ENCODE measurements around the gene GRB10. TPM values are rescaled to one million over a fixed set of nuclear protein-coding genes. Genes with fewer than 3 reads are reported as not detected.
A peak's percentile ranks its signal among the peaks of the same experiment; 100 is the strongest.

The GRB10 gene
- total RNA-seq, 4 donors from 2014 or later, result 33.9 to 72.6 (median 41.8) TPM

DNA sequence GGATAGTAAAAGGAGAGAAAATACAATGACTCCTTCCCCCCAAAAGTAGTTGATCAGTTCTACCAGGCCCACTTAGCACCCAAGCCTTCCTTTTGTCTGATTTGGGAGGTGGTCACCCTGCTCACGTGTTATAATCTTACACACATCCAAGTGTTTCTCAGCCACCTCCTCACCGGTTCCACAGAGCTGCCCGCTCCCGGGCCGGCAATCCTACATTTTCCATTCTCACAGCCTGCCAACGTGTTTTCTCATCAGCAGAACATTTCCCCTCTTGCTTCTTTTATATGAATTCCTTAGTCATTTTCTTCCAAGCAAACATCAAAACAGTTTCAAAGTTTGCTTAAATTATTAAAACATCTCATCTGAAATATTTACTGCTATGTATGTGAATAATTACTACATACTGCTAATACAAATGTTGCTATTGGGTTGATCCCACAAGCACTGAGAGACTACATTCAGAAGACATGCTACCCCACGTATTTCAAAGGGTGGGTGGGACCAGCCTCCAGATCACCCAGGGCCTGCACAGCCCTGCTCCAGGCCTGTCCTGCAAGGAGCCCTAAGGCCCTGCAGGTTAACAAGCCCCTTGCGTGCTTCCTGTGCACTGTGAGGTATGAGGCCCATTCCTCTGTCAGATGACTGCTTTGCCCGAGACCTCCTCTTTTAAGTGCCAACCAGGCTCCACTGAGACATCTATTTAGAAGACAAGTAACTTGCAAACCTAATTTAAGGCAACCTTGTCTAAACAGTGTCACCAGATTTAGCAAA is 75.3 kb downstream of the GRB10 start:
- Histone ChIP-seq H3K27ac (peak overlapping the region; percentile 38 to 65), H3K4me3 (no peak overlapping the region), H3K4me1 (no peaks in the 10 kb centered on the region), H3K9me3 (no peaks in the 10 kb centered on the region), H3K36me3 (no peaks in the 10 kb centered on the region), H3K27me3 (no peaks in the 10 kb centered on the region)
- TF ChIP-seq, protein P1, sequence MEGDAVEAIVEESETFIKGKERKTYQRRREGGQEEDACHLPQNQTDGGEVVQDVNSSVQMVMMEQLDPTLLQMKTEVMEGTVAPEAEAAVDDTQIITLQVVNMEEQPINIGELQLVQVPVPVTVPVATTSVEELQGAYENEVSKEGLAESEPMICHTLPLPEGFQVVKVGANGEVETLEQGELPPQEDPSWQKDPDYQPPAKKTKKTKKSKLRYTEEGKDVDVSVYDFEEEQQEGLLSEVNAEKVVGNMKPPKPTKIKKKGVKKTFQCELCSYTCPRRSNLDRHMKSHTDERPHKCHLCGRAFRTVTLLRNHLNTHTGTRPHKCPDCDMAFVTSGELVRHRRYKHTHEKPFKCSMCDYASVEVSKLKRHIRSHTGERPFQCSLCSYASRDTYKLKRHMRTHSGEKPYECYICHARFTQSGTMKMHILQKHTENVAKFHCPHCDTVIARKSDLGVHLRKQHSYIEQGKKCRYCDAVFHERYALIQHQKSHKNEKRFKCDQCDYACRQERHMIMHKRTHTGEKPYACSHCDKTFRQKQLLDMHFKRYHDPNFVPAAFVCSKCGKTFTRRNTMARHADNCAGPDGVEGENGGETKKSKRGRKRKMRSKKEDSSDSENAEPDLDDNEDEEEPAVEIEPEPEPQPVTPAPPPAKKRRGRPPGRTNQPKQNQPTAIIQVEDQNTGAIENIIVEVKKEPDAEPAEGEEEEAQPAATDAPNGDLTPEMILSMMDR (IDR thresholded peaks at IDR 0.05), result no peak
- TF ChIP-seq POLR2A (IDR thresholded peaks at IDR 0.05), result no peak
- DNase-seq, result no peak
- intact Hi-C loops (cut with DNase I; ENCODE audit: low total_unique reads), result no loop called here

DNA sequence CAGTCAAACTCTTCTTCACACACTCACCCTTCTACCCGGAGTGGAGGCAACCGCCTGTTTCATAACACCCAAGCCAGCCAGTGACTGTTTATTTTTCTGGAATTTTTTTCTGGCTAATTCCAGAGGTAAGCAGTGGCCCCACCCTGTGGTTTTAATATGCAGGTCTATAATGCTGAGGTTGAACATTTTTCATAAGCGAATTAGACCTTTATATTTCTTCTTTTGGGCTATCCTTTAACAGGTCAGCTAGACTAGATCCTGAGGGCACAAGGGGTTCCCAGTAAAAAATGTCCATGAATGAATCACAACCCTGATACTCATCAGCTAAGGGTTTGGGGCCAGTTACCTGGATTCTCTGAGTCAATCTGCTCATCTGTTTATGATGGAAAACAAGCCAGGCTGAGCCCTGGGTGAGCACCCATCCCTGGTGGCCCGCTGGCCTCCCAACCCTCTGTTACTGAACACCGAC is 76.2 kb downstream of the GRB10 start:
- Histone ChIP-seq H3K4me3 (no peak overlapping the region), H3K36me3 (no peaks in the 10 kb centered on the region), H3K4me1 (no peaks in the 10 kb centered on the region), H3K9me3 (no peaks in the 10 kb centered on the region), H3K27ac (peak overlapping the region in 1 of 2 donors; percentile 65), H3K27me3 (no peaks in the 10 kb centered on the region)
- TF ChIP-seq, protein P1 (IDR thresholded peaks at IDR 0.05), result no peak
- TF ChIP-seq POLR2A (IDR thresholded peaks at IDR 0.05), result no peak
- no peak for DNase-seq
- intact Hi-C loops (cut with DNase I; ENCODE audit: low total_unique reads), result no loop called here

DNA sequence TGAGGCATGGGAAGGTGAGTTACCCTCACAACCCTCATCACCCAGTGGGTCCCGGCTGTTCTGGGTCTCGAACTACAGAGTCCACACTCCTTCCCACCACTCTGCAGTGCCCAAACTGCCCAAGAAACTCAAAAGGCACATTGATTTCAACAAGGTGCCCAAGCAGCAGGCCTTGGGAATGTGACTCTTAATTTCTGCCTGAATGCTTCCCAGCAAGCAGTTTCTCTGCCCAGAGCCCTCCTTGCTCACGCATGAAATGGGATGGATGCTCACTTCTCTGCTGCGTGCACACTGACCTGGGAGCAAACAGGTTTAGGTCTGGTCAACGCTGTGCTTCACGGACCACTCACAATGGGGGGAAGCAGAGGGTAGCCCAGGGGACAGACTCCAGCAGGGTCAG is 77.9 kb downstream of the GRB10 start:
- no peaks in the 10 kb centered on the region for H3K4me1 ChIP-seq
- intact Hi-C loops (cut with DNase I; ENCODE audit: low total_unique reads), result no loop called here
- H3K9me3 ChIP-seq, result no peaks in the 10 kb centered on the region
- no peak overlapping the region for H3K4me3 ChIP-seq
- no peak for DNase-seq
- H3K36me3 ChIP-seq, result no peaks in the 10 kb centered on the region
- no peak overlapping the region for H3K27ac ChIP-seq
- TF ChIP-seq, protein P1 (IDR thresholded peaks at IDR 0.05), result no peak
- no peak for TF ChIP-seq POLR2A (IDR thresholded peaks at IDR 0.05)
- H3K27me3 ChIP-seq, result no peaks in the 10 kb centered on the region

DNA sequence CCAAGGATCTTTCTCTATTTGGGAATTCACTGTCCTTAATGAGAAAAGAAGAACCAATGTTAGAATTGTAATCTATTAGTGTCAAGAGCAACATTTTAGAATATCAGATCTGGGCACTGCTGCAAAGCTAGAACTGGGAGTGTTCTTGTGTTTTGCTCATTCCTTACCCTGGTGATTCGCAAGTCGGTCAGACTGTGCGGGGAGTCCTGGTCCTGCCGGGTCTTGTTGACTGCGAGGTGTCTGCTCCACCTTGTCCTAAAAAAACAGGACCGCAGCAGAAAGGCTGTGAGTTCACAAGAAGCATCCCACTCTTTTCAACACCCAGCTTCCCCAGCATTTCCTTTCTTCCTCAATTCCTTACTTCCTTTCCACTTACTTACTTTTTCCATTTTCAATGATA is 79.0 kb downstream of the GRB10 start:
- no peak overlapping the region for H3K4me3 ChIP-seq
- no peaks in the 10 kb centered on the region for H3K27me3 ChIP-seq
- H3K27ac ChIP-seq, result no peak overlapping the region
- no peak for DNase-seq
- no peaks in the 10 kb centered on the region for H3K4me1 ChIP-seq
- intact Hi-C loops (cut with DNase I; ENCODE audit: low total_unique reads), result no loop called here
- TF ChIP-seq, protein P1 (IDR thresholded peaks at IDR 0.05), result no peak
- TF ChIP-seq POLR2A (IDR thresholded peaks at IDR 0.05), result no peak
- no peaks in the 10 kb centered on the region for H3K36me3 ChIP-seq
- no peaks in the 10 kb centered on the region for H3K9me3 ChIP-seq

DNA sequence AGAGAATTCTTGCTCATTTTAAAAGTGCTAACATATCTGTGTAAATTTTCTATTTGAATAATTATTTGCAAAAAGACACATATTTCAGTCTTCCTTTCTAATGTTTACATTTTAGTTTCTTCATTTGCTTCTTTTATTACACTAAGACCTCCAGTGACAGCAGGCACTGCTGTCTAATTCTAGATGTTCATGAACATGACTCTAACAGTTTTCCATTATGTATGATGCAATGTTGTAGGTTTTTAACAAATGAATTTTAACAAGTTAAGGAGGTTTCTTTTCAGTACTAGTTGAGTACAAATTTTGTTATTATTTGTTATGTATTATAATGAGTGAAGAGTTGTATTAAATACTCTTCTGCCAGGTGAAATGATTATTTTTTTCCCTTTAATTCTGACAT is 83.6 kb downstream of the GRB10 start:
- DNase-seq, result no peak
- no peak for TF ChIP-seq POLR2A (IDR thresholded peaks at IDR 0.05)
- TF ChIP-seq, protein P1 (IDR thresholded peaks at IDR 0.05), result no peak
- intact Hi-C loops (cut with DNase I; ENCODE audit: low total_unique reads), result no loop called here
- Histone ChIP-seq H3K36me3 (no peaks in the 10 kb centered on the region), H3K27me3 (no peaks in the 10 kb centered on the region), H3K9me3 (no peaks in the 10 kb centered on the region), H3K27ac (no peak overlapping the region), H3K4me3 (no peak overlapping the region), H3K4me1 (no peaks in the 10 kb centered on the region)

Data from uterus (tissue), 4 donors.